ENCODE data around the gene AP4E1. TPM values are rescaled to one million over a fixed set of nuclear protein-coding genes. Genes with fewer than 3 reads are reported as not detected.
"Not testable (repeated sequence)": the region's sequence is repeated elsewhere in the genome, so short reads cannot be mapped to it uniquely, and the experiment has no call there.

Gene AP4E1
- polyA plus RNA-seq, 3 donors: 8.6 to 10.4 (median 8.6) TPM

DNA sequence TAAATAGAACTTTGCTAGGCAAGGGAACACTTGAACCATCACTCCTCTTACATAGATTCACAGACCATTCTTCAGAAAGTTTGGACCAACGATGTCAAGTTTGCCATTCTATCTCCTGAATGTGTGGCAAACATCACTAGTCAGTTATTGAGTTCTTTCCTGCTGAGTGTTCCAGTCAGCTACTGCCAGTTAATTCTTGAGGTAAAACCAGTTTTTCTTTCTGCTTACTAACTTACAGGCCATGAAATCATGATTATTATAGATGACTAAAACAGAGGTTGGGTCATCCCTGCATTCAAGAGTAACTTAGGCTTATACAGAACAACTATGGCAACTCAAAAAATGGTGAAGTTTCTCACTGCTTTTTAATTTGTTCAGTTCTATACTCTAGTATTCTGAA, 88.2 kb downstream of the AP4E1 start:
- no peak for DNase-seq (ENCODE audit: extremely low read depth in 1 of 11, low read depth in 9 of 11, low spot score in 4 of 11)

DNA sequence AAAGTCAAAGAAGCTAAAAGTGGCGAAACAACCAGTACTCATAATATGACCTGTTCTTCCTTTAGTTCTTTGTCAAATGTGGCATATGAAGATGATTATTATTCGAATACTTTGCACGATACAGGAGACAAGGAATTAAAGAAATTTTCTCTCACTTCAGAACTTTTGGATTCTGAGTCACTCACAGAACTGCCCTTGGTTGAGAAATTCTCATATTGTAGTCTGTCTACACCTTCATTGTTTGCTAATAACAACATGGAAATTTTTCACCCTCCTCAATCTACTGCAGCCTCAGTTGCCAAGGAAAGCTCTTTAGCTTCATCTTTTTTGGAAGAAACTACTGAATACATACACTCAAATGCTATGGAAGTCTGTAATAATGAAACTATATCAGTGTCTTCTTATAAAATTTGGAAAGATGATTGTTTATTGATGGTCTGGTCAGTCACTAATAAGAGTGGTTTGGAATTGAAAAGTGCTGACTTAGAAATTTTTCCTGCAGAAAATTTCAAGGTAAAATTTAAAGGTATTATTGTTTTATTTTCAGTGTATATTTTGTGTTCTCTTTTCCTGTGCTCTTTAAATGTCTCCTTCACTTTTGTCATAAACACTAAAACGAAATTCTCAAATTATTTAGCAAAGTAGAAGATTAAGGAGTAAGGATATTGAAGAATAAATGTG, 89.0 kb downstream of the AP4E1 start:
- no peak for DNase-seq (ENCODE audit: extremely low read depth in 1 of 11, low read depth in 9 of 11, low spot score in 4 of 11)

DNA sequence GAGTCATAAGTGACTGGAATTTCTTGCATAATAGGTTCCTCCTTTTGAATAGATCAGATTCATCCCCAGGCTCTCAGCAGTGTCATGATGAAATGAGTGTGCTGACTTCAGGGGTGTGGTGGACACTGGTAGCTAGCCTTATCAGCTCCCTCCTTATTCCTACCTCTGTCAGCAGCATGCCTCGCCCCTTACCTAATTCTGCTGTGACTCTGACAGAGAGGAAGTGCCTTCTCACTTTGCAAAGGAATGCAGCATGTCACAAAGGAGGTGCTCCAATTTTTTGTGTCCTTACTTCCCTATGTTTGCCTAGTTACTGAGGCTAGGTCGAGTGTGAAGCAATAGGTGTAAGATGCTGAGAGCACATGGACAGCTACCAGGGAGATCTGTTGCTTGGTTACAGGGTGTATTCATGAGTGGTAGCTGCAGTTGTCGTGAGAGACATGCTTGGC, 95.6 kb downstream of the AP4E1 start:
- no peak for DNase-seq (ENCODE audit: extremely low read depth in 1 of 11, low read depth in 9 of 11, low spot score in 4 of 11)

DNA sequence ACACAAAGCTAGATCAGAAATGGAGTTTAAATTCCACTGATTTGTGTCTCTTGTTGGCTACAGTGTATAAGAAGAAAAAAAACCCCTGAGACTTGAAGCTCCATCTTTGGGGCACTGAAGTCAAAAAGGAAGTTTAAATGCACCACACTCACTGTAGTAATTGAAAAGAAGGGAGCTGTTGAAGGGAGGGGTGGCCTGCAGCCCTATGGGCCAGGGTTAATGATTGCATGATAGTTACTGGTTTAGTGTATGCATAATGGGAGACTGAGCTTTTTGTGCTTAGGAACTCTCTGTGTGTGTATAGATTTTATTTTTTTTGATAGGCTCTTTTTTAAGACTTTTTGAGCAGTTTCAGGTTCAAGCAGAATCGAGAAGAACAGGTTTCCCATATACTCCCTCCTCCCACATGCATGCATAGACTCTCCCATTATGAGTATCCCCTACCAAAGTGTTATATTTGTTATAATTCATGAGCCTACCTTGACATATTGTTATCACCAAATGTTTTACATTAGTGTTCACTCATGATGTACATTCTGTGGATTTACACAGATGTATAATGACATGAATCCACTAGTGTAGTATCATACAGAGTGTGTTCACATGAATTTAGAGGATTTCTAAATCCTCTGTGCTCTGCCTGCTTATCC, 98.0 kb downstream of the AP4E1 start:
- DNase-seq (ENCODE audit: extremely low read depth in 1 of 11, low read depth in 9 of 11, low spot score in 4 of 11): peak in 1 of 11 donors; percentile 2

DNA sequence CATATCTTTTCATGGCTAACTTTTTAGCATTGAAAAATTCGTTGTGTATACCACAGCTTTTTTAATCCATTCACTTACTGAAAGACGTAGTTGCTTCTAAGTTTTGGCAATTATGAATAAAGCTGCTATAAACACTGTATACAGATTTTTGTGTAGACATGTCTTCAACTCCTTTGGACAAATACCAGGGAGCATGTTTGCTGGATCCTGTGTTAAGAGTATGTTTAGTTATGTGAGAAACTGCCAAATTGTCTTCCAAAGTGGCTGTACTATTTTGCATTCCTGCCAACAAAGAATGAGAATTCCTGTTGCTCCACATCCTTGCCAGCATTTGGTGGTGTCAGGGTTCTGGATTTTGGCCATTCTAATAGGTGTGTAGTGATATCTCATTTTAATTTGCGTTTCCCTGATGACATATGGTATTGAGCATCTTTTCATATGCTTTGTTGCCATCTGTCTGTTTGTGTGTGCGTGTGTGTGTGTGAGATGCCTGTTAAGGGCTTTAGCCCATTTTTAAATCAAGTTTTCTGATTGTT, 98.7 kb downstream of the AP4E1 start:
- no peak for DNase-seq (ENCODE audit: extremely low read depth in 1 of 11, low read depth in 9 of 11, low spot score in 4 of 11)

DNA sequence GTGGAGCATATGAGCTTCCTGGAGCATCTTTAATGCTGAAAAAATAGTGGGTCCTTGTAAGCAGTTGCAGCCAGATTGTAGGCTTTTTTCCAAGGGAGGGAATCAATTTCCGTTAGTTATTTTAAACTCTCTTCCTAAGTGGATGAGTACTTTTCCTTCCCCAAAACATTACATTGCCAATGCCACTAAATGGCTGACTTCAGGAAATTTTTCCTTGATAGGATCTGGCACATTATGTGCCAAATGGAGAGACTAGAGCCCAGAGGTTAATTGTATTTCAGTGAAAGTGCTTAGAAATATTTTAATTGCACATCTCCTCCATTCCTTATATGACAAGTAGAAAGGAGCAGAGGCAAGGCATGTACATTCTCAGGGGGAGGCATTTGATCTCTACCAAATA, 102.7 kb downstream of the AP4E1 start:
- DNase-seq (ENCODE audit: extremely low read depth in 1 of 11, low read depth in 9 of 11, low spot score in 4 of 11): no peak

DNA sequence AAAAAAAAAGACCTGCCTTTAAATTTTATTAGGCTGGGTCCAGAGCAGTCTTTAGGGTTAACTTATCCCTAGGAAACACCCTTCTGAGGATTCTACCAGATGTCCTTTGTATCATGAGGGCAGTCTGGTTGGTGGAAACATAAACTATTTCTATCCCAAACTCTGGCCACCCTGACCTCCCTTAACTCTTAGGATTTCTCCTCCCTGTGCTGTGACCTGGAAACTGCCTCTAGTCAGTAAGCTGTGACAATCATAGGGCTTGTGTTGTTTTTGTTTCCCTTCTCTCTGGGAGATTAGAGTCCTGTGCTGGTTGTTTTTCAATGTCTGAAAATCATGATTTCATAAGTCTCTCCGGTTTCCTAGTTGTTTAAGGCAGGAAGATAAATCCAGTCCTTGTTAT, 108.1 kb downstream of the AP4E1 start:
- no peak for DNase-seq (ENCODE audit: extremely low read depth in 1 of 11, low read depth in 9 of 11, low spot score in 4 of 11)

DNA sequence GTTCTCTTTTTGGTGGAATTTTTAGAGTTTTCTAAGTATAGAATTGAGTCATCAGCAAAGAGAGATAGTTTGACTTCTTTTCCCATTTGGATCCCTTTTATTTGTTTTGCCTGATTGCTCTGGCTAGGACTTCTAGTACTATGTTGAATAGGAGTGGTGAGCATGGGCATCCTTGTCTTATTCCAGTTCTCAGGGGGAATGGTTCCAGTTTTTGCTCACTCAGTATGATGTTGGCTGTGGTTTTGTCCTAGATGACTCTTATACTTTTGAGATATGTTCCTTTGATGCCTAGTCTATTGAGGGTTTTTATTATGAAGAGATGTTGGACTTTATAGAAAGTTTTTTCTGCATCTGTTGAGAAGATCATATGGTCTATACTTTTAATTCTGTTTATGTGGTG, 113.7 kb downstream of the AP4E1 start:
- no peak for DNase-seq (ENCODE audit: extremely low read depth in 1 of 11, low read depth in 9 of 11, low spot score in 4 of 11)

DNA sequence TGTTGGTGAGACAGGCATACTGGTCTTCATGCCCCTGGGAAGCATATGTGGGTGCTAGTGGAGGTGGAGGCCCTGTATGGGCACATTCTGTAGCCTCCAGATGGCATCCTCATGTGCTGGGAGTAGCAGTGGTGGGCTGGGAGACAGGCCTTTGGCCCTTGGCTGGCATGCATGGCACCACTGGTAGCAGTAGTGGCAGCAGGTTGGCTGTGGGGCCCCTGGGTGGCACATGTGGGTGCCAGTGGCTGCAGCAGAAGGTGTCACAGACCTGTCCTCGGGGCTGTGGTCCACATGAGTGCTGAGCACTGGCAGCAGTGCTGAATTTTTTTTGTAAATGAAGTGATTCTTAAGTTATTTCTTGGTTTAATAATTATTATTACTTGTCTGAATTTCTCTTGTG, 115.0 kb downstream of the AP4E1 start:
- DNase-seq (ENCODE audit: extremely low read depth in 1 of 11, low read depth in 9 of 11, low spot score in 4 of 11): no peak

DNA sequence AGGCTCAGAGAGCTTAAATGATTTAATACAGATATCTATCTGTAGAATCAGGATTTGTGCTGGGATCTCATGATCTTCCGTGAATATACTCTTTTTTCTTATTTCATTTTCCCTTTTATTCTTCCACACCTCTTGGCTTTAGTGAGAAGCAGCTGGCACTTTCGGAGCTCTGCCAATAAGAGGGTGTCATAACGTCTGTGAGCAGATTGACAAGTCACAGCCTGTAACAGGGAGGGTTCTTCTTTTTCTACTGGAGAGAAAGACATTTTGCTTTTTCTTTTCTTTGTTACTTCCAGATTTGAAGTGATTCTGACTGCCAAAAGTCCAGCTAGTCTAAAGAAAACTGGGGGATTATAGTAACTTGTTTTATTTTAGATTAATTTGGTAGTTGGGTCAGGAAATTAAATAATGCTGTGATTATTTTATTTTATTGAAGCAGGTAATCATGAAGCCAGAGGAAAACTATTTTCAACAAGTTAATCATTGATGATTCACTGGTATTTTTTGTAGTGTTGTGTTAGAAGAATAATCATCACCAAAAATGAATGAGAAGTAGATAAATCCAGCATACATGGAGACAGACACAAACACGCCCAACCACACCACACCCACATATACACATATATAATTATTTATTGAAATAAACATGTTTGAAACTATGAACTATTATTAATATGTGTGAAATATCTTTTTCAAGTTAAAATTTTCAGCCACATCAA, 116.4 kb downstream of the AP4E1 start:
- DNase-seq (ENCODE audit: extremely low read depth in 1 of 11, low read depth in 9 of 11, low spot score in 4 of 11): no peak

DNA sequence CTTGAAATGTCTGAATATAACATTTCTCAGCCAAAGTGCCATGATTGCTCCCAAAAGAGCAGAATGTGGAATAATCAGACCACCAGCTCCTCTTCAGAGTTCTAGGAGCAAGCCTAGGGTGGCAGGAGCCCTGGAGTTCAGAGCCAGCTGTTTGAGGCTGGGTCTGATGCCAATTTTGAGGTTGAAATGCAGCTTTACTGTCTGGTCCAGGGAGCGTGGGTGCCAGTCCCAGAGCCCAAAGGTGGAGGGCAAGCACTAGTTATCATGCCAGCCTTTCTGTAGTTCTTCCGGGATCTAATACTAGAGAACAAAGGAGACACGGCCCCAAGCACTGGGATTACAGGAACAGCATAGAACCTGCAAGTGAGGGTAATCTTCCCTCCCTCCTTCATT, 117.0 kb downstream of the AP4E1 start:
- DNase-seq (ENCODE audit: extremely low read depth in 1 of 11, low read depth in 9 of 11, low spot score in 4 of 11): no peak

DNA sequence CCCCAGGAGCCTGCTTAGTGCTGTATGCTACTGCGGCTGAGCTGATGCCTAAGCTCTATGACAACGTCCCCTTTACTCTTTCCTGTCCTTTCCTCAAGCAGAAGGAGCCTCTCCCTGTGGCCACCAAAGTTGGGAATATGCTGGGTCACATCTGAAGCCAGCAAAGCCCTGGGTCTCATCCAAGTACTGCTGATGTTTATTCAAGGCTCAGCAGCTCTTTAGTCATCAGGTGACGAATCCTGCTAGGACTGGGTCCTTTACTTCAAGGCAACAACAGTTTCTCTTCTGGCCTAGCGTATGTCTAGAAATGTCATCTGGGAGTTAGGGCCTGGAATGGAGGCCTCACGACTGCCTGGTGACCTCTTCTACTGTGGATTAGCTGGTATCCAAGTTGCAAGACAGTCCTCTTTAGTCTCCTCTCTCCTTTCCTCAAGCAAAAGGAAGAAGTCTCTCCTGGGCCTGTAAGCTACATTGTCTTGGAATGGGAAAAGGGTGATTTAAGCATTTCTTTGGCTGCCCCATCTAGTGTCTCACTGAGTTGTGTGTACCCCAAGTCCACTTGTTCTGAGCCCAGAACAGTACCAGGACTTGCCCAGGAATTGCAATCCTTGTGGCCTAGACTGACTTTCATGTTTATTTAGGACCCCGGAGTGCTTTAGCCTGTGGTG, 122.3 kb downstream of the AP4E1 start:
- no peak for DNase-seq (ENCODE audit: extremely low read depth in 1 of 11, low read depth in 9 of 11, low spot score in 4 of 11)

DNA sequence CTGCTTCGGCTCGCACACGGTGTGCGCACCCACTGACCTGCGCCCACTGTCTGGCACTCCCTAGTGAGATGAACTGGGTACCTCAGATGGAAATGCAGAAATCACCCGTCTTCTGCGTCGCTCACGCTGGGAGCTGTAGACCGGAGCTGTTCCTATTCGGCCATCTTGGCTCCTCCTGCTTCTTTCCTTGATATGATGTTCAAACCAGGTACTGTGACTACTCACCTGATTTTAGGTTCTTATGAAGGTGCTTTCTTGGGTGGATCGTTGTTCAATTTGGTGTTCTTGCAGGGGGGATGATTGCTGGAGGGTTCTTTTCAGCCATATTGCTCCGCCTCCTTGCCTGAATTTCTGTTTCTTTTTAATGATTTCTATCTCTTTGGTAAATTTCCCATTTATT, 129.0 kb downstream of the AP4E1 start:
- not testable (repeated sequence) for DNase-seq (ENCODE audit: extremely low read depth in 1 of 11, low read depth in 9 of 11, low spot score in 4 of 11)

DNA sequence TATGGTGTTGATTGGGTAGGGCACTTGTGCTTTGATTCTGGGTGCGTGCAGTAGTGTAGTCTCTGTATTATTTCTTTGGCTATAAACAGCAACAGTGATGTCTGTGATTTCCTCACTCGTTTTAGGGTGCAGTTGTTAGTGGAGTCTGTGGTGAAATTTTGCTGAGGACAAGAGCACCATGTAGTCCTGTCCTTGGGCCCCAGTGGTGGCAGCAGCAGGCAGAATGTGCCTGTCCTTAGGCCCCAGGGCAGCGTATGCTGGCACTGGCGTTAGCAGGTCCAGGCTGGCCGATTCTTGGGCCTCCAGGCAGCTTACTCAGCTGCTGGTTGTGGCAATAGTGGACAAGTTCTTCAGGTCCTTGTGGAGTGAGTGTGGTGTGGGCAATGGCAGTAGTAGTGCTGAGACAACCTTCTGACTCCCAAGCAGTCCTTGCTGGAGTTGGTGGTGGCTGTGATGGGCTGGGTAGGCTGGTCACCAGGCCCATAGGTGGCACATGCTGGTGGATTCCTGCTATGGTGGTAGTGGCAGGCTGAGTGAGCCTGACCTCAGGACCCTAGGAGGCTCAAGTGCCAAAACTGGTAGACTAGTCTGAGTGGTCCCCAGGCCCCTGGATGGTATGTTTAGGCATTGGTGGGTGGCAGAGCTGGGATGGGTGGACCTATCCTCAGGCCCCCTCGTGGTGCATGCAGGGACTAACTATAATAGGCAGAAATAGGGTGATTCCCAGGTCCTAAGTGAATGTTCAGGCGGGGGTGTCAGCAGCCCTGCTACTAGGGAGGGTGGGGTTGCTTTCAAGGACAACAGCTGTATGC, 129.9 kb downstream of the AP4E1 start:
- no peak for DNase-seq (ENCODE audit: extremely low read depth in 1 of 11, low read depth in 9 of 11, low spot score in 4 of 11)

DNA sequence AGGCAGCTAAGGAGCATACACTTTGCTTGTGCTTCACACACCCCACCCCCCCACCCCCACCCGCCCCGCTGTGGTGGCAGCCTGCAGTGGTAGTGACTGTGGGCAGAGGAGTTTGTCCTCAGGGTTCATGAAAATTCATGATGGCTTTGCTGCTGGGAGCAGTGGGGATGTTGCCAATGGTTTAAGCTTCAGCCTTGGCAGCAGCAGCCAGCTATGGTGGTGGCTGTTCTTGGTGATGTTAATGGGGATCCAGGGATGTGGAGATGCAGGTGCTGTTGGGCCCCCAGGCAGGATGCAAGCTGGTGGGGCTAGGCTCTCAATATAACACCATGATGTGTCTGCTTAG, 130.5 kb downstream of the AP4E1 start:
- no peak for DNase-seq (ENCODE audit: extremely low read depth in 1 of 11, low read depth in 9 of 11, low spot score in 4 of 11)

DNA sequence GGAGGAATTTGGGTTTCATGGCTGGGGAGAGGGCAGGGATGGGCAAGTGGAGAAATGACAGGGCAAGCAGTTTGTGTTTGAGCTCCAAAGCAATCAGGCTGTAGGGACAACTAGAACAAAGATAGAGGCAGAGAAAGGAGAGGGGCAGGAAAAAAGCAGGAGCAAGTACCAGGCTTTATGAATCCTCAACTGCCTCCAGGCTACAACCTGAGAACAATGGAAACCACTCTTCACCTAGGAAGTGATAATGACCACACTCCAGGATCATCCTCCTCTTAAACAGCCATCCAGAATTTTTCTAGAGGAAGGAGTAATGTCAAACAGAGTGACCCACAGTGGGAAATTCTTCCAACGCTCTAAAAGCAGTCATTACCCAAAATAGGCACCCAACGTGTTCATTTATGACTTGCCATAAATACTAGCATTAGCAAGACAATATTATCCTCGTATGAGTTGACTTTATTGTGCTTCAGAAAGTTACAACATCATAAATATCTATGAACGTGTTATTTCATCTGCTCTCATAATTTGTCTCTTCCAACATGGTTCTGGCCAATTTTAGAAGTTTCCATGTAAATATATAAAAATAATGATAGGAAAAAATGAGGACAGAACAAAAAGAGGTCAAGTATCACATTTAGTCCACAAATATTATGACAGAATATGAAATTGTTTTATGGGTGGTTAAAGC, 135.7 kb downstream of the AP4E1 start:
- peak in 1 of 11 donors; percentile 15 for DNase-seq (ENCODE audit: extremely low read depth in 1 of 11, low read depth in 9 of 11, low spot score in 4 of 11)

DNA sequence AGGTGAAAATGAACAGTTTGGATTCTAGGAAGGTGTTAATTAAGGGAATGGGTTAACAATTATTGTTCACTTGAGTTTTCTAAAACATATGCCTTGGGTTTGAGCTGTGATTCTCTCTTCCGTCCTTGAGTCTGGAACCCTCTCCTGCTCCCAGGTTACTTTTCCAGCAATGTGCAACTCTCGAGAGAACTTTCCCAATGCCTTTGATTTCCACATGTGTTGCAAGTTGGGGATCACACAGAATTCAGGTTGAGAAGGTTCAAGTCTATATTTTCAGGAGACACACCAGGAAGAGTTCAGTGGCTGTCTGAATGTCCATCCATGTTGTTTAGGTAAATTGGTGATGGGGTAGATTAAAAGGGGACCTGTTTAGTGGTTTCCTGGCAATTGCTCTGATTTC, 137.5 kb downstream of the AP4E1 start:
- no peak for DNase-seq (ENCODE audit: extremely low read depth in 1 of 11, low read depth in 9 of 11, low spot score in 4 of 11)

DNA sequence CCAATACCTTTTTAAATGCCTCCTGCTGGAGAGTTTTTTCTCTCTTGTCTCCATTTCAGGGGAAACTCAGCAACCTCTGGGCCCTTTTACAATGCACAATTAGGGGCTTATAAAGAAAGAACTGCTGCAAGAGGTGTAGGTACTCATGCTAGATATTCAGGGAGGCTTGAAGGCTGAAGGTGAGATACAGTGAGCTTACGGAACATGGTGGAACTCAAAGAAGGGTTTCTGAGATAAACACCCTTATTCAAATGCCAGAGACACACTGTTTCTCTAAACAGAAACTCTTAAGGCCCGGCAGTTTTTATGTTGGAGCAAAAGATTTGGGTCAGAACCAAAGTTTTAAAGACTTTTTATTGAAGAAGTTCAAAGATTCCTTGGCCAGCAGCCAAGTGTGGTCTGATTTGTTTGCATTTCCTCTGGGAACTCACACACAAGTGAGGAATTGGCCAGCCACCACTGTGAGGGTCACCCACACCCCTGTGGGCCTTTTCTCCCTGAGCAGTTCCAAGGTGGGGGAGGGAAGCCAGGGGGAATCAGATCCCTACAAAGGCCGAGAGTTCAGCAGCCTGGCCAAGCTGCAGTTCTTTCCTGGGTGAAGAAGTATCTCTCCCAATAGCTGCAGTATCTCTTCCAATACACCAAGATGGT, 138.4 kb downstream of the AP4E1 start:
- DNase-seq (ENCODE audit: extremely low read depth in 1 of 11, low read depth in 9 of 11, low spot score in 4 of 11): peak in 3 of 11 donors; percentile 14 to 29 (median 18)

Data from renal cortex interstitium (tissue), 11 donors.